Measurements from ENCODE around the gene EPHA3.

DNA sequence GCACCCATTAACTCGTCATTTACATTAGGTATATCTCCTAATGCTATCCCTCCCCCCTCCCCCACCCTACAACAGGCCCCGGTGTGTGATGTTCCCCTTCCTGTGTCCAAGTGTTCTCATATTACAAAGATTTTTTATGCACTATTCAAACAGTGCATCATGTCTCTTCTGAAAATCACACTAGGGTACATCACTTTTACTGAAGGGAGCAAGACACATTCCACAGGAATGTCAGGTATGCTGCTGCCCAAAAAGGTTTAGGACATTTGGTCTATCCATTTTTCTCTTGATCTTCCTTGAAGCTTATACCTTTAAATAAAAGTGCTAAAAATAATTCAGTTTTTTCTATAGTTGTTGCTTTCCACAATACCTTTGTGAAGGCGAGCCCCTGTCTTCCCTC is 9.2 kb upstream of the EPHA3 start:
- no peak for TF ChIP-seq RCOR1 (IDR thresholded peaks at IDR 0.05; ENCODE audit: insufficient replicate concordance, low read length)
- TF ChIP-seq, protein P1, sequence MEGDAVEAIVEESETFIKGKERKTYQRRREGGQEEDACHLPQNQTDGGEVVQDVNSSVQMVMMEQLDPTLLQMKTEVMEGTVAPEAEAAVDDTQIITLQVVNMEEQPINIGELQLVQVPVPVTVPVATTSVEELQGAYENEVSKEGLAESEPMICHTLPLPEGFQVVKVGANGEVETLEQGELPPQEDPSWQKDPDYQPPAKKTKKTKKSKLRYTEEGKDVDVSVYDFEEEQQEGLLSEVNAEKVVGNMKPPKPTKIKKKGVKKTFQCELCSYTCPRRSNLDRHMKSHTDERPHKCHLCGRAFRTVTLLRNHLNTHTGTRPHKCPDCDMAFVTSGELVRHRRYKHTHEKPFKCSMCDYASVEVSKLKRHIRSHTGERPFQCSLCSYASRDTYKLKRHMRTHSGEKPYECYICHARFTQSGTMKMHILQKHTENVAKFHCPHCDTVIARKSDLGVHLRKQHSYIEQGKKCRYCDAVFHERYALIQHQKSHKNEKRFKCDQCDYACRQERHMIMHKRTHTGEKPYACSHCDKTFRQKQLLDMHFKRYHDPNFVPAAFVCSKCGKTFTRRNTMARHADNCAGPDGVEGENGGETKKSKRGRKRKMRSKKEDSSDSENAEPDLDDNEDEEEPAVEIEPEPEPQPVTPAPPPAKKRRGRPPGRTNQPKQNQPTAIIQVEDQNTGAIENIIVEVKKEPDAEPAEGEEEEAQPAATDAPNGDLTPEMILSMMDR (conservative IDR thresholded peaks at IDR 0.05; ENCODE audit: low read depth, low read length), result no peak
- TF ChIP-seq POLR2A (IDR thresholded peaks at IDR 0.05; ENCODE audit: low read depth, low read length), result no peak
- TF ChIP-seq, protein P2, sequence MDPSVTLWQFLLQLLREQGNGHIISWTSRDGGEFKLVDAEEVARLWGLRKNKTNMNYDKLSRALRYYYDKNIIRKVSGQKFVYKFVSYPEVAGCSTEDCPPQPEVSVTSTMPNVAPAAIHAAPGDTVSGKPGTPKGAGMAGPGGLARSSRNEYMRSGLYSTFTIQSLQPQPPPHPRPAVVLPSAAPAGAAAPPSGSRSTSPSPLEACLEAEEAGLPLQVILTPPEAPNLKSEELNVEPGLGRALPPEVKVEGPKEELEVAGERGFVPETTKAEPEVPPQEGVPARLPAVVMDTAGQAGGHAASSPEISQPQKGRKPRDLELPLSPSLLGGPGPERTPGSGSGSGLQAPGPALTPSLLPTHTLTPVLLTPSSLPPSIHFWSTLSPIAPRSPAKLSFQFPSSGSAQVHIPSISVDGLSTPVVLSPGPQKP (IDR thresholded peaks at IDR 0.05; ENCODE audit: borderline replicate concordance, low read depth, low read length), result no peak
- TF ChIP-seq MAFK (IDR thresholded peaks at IDR 0.05; ENCODE audit: low read depth, low read length), result no peak
- TF ChIP-seq BHLHE40 (IDR thresholded peaks at IDR 0.05; ENCODE audit: low read depth, low read length), result no peak
- TF ChIP-seq MAZ (IDR thresholded peaks at IDR 0.05; ENCODE audit: borderline replicate concordance, low read depth, low read length), result no peak
- TF ChIP-seq RFX5 (IDR thresholded peaks at IDR 0.05; ENCODE audit: low read depth, low read length), result no peak
- no peak for TF ChIP-seq RAD21 (IDR thresholded peaks at IDR 0.05; ENCODE audit: low read length)
